GM08714 (cell line): ENCODE results near the gene SRRM4.

Experiments used
- H3K4me3 ChIP-seq: fragments of 200-500 bp; sonication (Bioruptor generic); 2 replicates; pipeline ENCODE4 v1.5.1; 2014; ENCODE audit warnings: mild to moderate bottlenecking, low read length, inconsistent platforms
- ZNF274 ChIP-seq: IDR thresholded peaks from 2 replicates; pipeline ENCODE4 v1.6.1; 2012; ENCODE audit warnings: mild to moderate bottlenecking, low read depth, low read length

SRRM4 gene

DNA sequence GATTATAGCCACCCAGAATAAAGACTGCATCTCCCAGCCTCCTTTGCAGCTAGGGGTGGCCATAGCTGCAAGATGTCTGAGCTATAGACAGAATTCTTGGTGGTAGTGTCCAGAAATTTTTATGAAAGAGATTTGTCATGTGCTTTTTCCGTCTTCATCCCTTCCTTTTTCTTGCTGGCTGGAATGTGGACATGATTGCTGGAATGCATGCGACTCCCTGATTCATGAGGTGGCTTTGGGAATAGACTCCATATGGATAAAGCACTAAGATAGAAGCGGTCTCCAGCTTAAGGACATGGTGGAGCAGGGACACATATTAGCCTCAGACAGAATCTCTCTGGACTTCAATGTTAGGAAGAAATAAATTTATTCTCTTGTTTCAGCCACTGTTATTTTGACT, 187.4 kb downstream of the SRRM4 start:
- TF ChIP-seq ZNF274: no peak
- no peak overlapping the region for H3K4me3 ChIP-seq

DNA sequence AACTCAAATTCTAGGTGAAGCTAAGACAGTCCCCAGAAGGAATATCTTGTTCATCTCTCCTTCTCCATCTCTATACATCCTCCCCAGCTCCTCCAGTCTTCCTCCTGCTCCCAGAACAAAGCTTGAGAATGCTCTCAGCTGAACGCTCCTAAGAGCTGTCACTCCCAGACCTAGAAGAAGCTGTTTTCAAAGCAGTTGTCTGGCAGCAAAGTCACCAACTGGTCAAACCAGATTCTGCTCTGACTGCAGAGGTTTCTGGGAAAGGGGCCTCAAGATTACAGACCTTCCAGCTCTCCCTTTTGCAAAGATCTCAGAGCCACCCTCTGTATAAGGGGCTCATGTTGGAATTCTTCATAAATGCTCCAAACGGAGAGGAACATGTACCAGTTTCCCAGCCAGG, 187.8 kb downstream of the SRRM4 start:
- H3K4me3 ChIP-seq: no peak overlapping the region
- TF ChIP-seq ZNF274: no peak

DNA sequence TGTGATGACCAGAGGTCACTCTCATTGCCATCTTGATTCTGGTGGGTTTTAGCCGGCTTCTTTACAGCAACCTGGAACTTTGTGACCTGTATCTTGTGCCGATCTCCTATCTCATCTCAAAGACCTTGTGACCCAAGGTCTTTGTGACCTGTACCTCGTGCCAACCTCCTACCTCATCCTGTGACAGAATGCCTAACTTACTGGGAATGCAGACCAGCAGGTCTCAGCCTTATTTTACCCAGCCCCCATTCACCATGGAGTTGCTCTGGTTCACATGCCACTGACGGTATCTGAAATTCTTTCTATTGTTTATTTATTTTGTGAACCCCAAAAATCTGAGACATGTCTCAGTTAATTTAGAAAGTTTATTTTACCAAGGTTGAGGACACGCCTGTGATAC, 189.9 kb downstream of the SRRM4 start:
- no peak overlapping the region for H3K4me3 ChIP-seq
- TF ChIP-seq ZNF274: no peak

DNA sequence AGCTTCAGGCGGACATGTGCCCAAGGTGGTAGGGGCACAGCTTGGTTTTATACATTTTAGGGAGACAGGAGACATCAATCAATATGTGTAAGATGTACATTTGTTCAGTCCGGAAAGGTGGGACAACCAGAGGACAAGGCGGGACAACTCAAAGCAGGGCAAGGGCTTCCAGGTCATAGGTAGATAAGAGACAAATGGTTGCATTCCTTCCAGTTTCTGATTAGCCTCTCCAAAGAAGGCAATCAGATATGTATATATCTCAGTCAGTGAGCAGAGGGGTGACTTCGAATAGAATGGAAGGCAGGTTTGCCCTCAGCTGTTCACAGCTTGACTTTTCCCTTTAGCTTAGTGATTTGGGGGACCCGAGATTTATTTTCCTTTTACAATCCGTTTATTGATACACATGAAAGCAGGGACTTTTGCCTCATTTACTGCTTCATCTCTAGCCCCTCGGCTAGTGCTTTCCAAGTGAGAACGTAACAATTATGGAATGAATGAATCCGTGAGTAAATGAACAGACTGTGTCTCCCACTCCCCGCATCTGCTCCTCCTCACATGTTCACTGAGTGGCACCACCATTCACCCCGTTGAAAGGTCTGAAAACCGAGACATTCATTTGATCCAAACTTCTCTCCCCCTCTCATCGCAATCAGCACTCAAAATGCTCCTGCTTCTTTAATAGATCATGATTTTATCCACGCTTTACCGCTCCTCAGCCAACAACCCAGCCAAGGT, 190.5 kb downstream of the SRRM4 start:
- TF ChIP-seq ZNF274: no peak
- H3K4me3 ChIP-seq: no peak overlapping the region

GRCh38 chr12:119175081-119175480, 193.7 kb downstream of the SRRM4 start:
- no peak overlapping the region for H3K4me3 ChIP-seq
- no peak for TF ChIP-seq ZNF274

GRCh38 chr12:119176267-119177055, 195.1 kb downstream of the SRRM4 start:
- no peak for TF ChIP-seq ZNF274
- no peak overlapping the region for H3K4me3 ChIP-seq

DNA sequence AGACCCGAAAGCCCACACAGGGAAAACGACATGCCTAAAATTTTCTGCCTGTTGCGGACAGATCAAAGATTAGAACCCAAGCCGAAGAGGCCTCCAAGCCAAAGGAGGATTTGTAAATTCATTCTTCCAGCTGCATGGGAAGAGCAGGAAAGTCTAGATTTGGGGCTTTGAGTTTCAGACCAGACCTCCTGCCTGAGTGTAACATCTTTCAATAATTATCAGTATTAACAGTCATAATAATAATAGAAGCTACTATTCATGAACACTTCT, 195.7 kb downstream of the SRRM4 start:
- no peak for TF ChIP-seq ZNF274
- H3K4me3 ChIP-seq: no peak overlapping the region

DNA sequence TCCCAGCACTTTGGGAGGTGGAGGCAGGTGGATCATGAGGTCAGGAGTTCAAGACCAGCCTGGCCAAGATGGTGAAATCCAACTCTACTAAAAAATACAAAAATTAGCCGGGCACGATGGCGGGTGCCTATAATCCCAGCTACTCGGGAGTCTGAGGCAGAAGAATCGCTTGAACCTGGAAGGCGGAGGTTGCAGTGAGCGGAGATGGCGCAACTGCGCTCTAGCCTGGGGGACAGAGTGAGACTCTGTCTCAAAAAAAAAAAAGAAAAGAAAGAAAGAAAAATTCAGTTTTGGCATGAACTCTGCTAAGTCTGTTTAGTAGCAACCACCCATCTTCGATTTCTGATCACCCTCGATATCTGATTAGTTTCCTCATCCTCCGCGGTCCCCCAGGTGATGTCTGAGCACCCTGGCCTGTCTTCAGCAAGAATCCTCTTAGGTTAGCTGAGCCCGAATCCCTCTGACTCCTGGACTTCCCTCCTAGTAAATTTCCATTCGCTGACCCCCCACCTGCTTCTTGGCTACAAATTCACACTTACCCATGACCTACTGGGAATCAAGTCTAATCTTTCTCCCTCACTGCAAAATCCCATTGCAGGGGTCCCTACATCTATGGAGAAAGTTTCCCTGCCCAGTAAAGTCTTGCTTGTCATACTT, 196.5 kb downstream of the SRRM4 start:
- no peak overlapping the region for H3K4me3 ChIP-seq
- TF ChIP-seq ZNF274: no peak

DNA sequence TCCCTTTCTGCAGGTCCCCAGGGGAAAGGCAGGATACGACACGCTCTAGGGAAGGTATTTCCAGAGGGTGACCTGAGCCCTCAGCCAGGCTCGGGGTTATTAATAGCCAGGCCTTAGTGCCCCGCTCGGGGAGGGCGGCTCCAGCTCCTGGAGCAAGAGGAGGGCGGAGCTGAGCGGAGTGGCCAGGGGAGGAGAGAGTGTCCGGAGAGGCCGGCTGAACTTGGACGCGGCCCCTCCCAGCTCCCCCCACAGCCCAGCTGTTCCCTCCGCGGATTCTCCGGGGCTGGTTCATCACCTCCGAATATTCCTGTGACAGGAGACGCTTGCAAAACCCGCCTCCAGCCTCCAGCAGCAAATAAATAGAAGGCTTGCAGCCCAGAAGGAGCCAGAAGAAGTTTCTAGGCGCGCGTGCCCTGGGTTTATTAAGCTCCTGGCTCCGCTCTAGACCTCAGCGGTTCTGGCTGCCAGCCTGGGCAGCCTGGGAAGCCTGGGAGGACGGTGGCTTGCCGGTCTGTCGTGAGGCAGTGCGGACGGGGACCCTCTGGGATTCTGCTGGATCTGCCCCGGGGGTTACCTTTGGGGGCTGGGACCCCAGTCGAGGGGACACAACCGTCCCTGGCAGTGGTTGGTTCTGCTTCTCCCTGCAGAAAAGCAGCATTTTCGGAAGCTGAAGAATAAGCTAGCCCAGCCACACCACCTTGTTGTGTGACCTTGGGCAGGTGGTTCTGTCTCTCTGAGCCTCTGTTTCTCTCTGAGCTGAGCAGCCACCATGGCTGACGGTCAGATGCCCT, 197.4 kb downstream of the SRRM4 start, which contains the start of gene HSPB8:
HSPB8 (plus strand) TSS at position 388 of the 791 bp plus-strand sequence; CDS start at position 770, 382 bp downstream.
- no peak within 1 kb of the TSS for H3K4me3 ChIP-seq
- TF ChIP-seq ZNF274: no peak

DNA sequence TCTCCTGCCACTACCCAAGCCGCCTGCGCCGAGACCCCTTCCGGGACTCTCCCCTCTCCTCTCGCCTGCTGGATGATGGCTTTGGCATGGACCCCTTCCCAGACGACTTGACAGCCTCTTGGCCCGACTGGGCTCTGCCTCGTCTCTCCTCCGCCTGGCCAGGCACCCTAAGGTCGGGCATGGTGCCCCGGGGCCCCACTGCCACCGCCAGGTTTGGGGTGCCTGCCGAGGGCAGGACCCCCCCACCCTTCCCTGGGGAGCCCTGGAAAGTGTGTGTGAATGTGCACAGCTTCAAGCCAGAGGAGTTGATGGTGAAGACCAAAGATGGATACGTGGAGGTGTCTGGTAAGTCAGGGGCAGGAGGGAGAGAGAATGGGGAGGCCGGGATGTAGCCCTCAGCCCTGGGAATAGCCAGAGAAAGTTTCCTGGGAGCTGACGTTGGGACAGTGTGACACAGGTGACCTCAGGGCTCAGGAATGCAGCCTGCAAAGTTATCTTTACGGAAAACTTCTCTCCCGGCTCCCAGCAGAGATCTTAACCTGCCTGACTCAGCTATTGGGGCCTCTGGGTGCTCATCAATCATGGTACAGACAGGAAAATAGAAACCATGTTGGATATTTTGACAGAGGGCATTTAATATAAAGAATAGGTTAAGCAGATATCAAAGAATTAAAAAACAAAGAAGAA, 198.1 kb downstream of the SRRM4 start:
- H3K4me3 ChIP-seq: no peak overlapping the region
- TF ChIP-seq ZNF274: no peak

GRCh38 chr12:119180380-119181040, 199.2 kb downstream of the SRRM4 start:
- no peak overlapping the region for H3K4me3 ChIP-seq
- TF ChIP-seq ZNF274: no peak

DNA sequence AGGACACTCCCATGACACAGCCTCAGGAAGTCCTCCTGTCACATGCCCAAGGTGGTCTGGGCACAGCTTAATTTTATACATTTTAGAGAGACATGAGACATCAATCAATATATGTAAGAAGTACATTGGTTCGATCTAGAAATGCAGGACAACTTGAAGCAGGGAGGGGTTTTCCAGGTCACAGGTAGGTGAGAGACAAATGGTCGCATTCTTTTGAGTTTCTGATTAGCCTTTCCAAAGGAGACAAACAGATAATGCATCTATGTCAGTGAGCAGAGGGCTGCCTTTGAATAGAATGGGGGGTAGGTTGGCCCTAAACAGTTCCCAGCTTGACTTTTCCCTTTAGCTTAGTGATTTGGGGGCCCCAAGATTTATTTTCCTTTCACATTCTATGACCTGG, 199.9 kb downstream of the SRRM4 start:
- no peak overlapping the region for H3K4me3 ChIP-seq
- no peak for TF ChIP-seq ZNF274

DNA sequence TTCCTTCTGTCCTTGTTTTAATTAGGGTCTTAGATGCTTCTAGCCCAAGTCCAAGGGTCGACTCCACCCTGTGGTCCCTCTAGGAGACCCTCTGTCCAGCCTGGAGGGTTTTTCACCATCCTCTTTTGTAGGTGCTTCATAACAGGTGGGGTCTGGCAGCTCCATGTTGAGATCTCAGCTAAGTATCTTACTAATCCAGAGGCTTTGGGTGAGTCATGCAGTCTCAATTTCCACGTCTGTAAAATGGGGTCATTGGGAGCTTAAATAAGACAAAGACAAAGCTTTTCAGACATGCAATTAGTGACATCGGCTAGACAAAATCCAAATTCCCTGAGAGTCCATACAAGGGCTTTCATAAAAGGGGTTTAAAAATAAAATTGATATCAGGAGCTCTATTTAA, 200.6 kb downstream of the SRRM4 start:
- no peak for TF ChIP-seq ZNF274
- no peak overlapping the region for H3K4me3 ChIP-seq
